NCI-H146 treated with DMSO at 0.1 percent for 48 hours (cell line): ENCODE results near the gene ESF1.
"Not testable (repeated sequence)": the region's sequence is repeated elsewhere in the genome, so short reads cannot be mapped to it uniquely, and the experiment has no call there.

Source experiments
- DNase-seq: peaks from one replicate; lab custom pipeline; 2025; ENCODE audit not compliant: unreplicated experiment; lab: John Stamatoyannopoulos, UW

ESF1 gene

DNA sequence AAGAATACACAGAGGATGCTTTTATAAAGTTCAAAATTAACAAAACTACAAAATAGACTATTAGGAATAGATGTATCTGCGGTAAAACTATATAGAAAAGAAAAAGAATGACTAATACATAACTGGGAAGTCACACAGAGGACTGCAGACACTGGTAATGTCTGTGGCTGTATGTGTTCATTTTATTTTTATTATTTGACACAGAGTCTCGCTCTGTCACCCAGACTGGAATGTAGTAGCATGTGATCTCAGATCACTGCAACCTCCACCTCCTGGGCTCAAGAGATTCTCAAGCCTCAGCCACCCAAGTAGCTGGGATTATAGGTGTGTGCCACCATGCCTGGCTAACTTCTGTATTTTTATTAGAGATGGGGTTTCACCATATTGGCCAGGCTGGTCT is 38.9 kb downstream of the ESF1 start:
- no peak for DNase-seq

DNA sequence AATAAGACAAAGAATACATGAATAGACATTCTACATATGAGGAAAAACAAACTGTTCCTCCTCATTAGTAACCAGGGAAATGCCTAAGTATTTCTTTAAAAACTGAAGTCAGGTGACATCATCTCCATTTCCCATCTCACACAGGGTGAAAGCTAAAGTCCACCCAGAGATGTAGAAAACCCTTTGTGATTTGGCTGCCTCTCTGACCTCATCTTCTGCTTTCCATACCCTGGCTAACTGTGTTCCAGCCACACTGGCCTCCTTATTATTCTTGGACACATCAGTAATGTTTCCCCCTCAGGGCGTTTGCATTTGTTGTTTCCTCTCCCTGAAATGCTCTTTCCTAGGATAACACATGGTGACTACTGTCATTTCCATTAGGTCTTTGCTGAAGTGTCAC is 40.4 kb downstream of the ESF1 start:
- DNase-seq = no peak

DNA sequence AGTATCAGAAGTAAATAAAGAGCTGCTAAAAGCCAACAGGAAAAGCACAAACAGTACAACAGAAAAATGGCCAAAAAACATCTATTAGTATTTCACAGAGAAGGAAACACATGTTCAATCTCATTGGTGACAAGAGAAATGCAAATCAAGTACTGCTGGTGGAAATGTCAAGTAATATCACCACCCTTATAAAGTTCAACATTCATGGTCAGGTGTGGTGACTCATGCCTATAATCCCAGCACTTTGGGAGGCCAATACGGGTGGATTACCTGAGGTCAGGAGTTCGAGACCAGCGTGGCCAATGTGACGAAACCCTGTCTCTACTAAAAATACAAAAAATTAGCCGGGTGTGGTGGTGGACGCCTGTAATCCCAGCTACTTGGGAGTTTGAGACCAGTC is 42.8 kb downstream of the ESF1 start:
- no peak for DNase-seq

DNA sequence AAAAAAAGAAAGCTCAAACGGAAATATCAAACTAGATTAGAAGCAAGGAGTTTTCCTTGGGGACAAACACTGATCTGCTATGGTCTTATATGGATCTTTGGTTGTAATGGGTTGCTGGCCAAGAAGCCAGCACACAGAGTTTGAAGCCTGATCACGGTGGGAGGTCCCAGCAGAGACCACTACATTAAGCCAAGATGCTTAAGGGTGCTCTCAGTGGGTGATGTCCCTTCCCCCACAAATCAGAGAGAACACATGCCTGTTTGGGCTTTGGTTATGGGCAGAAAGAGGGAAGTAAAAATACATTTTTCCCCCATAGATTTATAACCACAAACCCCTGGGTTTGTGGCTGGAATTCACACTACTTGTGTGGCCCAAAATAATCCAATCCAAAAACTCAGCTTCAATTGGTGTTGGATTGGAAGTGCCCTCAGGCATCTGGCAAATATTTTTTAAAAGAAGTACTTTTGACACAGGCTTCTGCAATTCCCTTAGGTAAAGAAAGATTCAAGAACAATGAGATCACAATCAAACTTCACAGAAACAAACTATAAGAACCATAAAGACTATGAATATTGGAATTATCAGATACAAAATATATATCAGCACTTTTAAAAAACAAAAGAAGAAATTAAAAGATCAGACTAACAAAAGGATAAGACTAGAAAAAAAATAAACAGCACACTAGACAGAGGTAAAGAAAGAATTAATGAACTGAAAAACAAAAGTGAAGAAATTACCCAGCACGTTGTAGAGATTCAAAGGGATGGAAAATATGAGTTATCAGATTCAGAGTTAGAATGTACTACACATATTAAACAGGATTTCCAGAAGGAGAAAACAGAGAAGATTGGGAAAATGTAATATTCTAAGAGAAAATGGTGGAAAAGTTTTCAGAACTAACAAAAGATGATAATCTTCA is 44.7 kb downstream of the ESF1 start:
- DNase-seq = no peak

DNA sequence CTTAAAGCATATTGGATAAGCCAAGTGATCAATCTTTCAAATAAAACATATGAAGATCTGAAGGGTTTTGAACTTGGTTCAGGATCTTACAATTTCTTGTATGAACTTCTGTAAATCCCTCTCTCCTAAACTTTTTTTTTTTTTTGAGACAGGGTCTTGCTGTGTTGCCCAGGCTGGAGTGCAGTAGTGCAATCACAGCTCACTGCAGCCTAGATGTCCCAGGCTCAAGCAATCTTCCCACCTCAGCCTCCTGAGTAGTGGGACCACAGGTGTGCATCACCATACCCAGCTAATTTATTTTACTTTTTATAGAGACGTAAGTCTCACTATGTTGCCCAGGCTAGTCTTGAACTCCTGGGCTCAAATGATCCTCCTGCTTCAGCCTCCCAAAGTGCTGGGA is 46.5 kb downstream of the ESF1 start:
- not testable (repeated sequence) for DNase-seq

DNA sequence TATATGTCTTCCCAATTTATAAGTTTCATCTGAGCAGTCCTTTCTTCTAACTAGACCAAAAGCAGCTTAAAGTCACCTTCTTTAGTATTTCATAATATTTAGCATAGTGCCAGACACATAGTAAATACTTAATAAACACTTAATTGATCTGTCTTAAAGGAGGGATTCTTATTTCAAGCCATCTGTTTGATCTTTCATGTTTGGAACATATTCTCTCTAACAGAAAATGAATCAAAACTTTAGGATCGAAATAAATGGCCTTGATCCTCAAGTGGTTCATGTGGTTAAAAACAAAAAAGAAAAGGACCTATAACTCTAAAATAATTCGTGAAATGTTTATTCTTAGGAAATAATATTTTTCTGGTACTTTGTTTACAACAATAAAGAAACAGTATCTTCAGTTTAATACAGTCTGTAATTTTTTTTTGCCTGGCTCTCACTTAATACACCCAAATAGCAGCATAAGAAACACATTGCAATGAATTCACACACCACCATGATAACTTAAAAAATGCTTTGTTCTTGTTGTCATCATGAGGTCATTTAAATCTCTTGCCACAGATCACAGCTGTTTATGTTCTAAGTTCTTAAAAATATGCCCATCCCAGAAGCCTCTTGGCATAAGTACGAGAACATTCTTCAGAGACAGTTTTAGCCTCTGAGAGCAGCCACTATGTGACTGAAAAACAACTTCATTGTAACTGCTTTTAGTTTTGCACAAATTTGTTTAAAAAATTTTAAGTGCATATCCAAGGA is 48.1 kb downstream of the ESF1 start:
- no peak for DNase-seq

DNA sequence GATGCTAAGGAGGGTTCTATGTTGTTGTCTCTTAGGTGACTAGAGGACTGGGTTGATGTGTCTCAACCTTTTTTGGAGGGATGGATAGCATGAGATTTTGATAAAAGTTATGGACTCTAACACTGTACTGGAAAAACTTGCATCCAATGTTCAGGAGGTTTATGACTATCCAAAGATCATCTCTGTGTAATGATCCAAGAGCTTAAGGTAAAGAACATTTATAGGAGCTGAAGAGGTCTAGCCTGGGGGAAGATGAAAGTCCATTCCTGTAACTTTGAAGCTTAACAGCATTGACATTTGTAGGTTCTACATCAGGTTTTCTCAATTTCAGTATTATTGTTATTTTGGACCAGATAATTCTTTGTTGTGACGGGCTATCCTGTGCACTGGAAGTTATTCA is 48.9 kb downstream of the ESF1 start:
- no peak for DNase-seq

DNA sequence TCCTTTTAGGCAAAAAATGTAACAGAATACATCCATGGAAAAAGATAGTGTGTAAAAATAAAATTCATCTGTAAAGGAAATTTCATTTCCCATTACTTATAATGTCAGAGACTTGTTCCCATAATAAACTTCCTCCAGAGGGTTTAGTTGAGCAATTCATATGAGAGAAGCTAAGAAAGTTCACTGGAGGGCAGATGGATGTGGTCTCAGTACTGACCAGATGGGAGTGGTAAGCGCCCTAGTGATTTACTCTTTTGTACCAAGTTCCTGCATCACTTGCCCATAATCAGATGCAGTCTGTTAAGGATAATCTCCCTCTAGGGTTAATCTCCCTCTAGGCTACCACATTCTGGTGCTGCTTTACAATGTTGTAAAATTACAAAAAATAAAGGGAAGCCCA is 61.7 kb downstream of the ESF1 start:
- DNase-seq = no peak

DNA sequence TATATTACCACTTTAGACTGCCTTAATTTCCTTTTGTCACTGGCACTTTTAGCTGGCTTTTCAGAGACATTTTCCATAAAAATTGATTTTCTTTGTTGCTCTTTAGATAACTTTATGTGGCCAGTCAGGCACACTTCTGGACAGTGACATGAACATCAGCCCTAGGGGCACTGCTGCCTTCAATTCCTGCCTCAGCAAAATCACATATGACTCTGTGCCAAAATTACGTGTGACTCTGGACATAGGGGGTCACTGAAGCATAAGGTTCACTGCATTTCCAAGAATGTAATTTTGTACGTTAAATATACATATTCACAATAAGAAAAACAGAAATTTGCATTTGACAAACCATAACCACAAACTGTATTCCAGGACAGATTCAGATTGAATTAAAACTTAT is 66.5 kb downstream of the ESF1 start:
- no peak for DNase-seq

DNA sequence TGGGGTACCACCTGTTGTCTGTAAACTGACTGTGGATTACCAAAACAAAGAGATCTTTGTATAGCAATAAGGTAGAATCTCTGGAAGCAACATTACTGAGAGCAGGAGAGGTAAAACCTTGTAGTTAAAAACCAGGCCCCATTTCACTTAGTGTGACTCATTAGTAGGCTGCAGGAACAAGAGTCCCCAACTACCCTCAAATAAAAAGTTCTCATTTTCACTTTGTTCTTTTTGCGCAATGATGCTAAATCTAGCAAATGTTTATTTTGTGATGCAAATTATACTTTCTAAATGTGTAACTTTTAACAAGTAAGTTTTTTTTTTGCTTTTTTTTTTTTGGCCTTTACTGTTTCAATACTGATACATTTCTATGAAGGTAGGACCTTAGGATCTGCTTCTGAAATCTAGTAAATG is 67.1 kb downstream of the ESF1 start:
- DNase-seq = no peak

DNA sequence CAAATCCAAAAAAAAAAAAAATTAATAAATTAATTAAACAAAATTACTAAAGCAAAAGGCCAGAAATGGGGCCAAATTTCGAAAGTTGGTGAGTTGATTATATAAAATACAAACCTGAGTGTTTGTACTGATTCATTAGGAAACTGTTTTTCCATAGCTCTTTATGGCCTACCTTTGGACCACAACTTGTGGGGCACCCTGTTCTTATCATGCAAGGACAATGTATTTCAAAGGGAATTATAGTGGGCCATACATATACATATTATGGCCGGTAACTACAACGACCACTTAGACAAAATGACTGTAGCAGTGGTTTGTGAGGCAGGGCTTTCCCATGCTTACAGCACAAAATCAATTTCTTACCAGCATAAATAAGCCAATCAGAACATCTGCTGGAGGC is 69.5 kb downstream of the ESF1 start:
- DNase-seq = no peak

DNA sequence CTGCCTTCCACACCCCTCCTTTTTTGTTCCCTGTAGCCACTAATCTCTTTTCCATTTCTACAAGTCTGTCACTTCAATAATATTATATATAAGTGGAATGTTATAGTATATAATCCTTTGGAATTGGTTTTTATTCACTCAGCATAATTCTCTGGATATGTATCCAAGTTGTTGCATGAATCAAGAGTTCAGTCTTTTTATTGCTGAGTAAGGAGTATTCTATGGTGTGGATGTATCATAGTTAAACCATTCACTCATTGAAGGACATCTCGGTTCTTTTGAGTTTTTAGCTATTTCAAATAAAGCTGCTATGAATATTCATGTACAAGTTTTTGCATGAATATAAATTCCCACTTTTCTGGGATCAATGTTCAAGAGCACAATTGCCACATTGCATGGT is 76.5 kb downstream of the ESF1 start:
- DNase-seq = no peak

DNA sequence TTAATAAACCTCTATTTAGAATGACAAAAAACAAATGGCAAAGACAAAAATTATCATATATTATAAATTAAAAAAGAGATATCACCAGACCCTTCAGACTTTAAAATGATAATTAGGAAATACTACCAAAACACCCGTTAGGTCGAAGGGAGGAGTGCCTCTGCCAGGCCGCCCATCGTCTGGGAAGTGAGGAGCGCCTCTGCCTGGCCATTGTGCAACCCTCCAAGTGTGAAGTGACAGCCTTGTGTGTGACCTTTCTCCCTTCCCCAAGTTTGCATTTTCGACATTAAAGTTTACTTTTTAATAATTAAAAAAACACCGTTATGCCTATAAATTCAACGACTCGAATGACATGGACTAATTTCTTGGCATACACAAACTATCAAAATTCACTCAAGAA is 81.5 kb downstream of the ESF1 start:
- no peak for DNase-seq

DNA sequence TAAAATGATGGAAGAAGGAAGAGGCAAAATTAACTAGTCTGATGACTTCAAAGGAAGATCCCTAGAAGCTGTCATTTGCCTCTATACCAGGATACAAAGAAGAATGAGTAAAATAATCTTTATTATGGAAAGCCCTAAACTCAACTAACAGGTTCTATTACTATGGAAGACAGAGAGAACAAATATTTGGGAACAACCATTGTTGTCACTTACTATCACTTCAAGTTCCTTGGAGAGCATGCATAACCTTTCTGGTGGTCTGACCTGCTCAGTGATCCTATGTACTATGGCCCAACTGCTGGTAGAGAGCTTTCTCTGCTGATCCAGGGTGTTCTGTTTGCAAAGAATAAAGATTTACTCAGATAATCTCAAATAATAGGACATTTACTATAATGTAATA is 83.2 kb downstream of the ESF1 start:
- no peak for DNase-seq

DNA sequence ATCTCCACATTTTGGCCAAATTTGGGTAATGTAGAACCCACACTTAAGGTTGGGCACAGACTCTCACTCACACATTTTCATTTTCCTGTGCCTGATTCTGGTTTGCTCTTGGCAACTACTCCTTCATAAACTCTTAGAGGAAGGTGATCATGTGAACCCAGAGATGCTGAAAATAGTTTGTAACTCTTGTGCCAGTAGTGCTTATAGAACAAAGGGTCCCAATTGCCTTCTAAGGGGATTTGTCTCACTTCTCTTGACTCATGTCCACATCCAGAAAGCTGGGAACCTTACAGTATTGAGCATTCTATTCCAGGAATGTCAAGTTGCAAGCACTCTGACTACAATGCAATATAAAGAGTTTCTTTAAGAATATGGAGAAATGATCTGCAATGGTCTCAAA is 84.0 kb downstream of the ESF1 start:
- DNase-seq = no peak

DNA sequence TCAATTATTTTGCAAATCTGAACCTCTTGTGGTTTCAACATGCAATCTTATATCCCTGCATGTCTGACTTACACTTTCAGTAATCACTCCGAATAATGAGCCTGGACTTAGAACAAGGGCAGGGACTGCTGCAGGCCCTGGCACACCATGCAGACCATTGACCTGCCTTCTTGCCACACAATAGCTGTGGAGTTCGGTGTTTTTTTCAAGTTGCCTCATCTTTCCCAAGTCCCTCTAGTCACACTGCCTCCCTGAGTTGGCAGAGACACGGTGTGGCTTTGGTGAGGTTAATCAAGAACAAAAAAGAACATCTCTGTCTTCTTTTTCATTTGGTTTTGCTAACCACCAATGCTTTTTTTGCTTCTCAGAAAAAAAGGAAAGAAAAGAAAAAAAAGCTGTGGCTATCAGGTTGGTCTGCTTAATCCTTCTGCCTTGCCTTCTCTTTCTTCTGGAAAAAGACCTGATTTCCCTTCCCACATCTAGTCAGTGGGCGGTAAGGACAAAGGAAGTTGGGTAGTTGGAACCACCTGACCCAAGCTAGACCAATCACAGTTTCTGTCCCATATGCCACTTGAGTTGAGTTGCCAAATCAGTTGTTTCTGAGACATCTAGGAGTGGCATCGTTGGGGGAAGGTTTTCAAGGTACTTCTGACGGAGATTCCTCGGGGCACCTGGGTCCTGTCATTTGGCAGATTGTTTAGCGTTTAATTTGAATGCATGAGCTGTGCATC is 90.1 kb downstream of the ESF1 start:
- DNase-seq = no peak

DNA sequence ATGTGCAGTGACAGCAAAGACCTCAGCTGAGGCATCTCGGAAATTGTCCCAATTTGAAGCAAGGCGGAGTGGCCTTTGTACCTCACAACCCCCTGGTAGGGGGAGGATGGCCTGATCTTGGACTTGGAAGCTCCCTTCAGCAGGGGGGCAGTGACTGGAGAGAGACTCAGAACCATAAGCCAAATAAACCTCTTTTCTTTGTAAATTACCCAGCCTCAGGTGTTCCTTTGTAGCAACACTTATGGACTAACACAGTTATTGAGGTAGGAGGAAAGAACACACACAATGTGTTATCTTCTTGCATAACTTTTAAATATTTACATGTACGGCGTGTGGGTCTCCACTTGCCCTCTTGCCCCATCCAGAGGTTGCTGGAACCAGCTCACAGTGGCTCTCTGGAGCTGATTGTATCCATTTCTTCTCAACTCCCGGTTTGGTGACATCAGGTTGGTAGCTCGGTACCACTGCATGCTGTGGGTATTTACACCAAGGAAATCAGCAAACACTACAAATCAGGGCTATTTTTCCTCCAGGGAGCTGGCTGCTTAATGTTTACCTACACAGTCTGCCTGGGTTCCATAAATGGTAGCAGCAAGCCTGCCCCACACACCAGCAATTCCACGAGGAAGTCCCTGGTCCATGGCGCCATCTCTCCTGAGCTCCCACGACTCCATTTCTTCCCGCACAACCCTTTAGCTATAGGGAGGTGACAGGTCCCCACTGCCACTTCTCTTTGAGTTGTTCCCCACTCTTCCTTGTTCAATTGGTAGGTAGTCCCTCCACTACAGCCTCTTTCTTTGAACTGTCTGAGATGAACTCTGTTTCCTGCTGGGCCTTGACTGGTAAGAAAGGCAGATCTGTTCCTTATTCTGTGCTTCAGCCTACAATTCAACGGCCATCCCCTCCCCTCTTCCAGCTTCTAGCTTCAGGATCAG is 91.7 kb downstream of the ESF1 start:
- no peak for DNase-seq

DNA sequence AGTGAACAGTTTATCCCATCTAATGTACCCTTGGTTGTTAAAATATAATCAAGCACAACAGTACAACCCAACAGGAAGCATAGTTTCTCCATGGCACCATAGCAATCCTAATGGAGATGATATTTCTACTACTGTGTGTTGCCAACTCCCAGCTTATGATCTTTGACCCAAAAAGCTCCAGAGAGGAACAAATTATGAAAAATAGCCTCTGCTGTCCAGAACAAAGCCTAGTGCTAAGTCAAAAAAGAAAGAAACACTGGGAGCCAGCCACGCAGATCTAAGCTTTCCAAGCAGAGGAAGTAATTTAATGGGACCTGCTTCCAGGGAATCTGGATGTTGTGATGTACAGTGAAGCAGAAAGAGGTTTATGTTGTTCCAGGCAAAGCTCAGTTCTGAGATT is 93.8 kb downstream of the ESF1 start:
- DNase-seq = no peak

DNA sequence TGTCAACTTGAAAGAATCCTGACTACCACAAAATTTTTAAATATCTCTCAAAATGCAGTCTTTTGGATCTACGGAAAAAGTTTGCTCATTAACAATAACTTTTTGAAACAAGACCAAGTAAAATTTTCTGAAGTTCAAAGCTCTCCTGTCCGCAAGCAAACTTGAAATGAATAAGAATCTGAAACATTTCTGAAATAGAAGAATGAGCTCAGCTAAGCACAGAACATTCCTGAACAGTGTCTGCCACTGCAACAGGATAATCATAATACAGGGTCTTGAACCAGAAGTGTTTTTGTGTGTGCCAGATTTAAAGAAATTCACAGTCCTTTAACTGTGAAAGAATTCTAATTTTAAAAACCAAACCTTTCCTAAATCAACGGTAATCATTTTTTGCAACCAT is 96.9 kb downstream of the ESF1 start:
- no peak for DNase-seq

DNA sequence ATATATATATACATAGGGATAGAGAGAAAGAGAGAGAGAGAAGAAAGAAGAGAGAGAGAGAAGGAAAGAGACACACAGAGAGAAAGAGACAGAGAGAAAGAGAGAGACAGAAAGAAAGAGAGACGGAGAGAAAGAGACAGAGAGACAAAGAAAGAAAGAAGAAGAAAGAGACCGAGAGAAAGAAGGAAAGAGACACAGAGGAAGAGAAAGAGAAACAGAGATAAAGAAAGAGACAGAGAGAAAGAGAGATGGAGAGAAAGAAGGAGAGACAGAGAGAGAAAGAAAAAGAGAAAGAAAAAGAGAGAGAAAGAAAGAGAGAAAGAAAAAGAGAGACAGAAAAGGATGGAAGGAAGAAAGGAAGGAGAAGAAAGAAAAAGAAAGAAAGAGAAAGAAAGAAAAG is 99.1 kb downstream of the ESF1 start:
- DNase-seq = no peak
